ENCODE results near the gene PPARD. TPM values are rescaled to one million over a fixed set of nuclear protein-coding genes. Genes with fewer than 3 reads are reported as not detected.

The PPARD gene
- total RNA-seq, 2 experiments from 2014 or later, result 6.1 to 11.9 TPM

DNA sequence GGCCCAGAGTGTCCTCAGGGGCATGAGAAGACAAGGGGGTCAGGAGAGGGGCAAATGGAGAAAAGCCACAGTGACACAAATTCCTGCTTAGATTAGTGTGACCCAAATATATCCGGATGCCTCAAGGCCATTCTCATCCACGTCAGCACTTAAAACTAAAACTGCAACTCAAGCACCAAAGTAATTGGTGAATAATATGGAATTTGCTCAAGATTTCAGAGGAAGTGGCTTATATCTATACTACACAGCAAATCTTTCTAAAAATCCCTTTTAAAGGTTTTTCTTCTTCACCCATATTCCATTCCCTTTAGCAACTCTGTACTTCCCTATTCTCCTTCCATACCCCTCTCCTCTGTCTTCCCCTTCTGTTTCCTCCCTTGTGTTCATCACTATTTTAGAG, 29.6 kb upstream of the PPARD start:
- ChIA-PET CTCF (ENCODE audit: unreplicated experiment) (no interaction called here), POLR2A (interaction anchor here (0.9 kb wide), 1 partner anchor 15 kb away, joined by 3 read pairs; no protein-coding TSS in a partner anchor)
- BruUV-seq (replicated peaks), result no TSS peak
- TF ChIP-seq EZH2phosphoT487 (IDR thresholded peaks at IDR 0.05; ENCODE audit: borderline replicate concordance, low read depth, low read length), result no peak
- TF ChIP-seq, protein P1, sequence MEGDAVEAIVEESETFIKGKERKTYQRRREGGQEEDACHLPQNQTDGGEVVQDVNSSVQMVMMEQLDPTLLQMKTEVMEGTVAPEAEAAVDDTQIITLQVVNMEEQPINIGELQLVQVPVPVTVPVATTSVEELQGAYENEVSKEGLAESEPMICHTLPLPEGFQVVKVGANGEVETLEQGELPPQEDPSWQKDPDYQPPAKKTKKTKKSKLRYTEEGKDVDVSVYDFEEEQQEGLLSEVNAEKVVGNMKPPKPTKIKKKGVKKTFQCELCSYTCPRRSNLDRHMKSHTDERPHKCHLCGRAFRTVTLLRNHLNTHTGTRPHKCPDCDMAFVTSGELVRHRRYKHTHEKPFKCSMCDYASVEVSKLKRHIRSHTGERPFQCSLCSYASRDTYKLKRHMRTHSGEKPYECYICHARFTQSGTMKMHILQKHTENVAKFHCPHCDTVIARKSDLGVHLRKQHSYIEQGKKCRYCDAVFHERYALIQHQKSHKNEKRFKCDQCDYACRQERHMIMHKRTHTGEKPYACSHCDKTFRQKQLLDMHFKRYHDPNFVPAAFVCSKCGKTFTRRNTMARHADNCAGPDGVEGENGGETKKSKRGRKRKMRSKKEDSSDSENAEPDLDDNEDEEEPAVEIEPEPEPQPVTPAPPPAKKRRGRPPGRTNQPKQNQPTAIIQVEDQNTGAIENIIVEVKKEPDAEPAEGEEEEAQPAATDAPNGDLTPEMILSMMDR (conservative IDR thresholded peaks at IDR 0.05; ENCODE audit: low read length), result no peak
- Histone ChIP-seq H3K9me3 (ENCODE audit: low read length) (no peaks in the 10 kb centered on the region), H3K36me3 (ENCODE audit: insufficient read depth, low read length) (peaks cover 42% of the 10 kb centered on the region), H3K4me3 (ENCODE audit: low read depth, low read length, poor library complexity, severe bottlenecking) (no peak overlapping the region), H4K20me1 (ENCODE audit: insufficient read depth, low read length) (no peaks in the 10 kb centered on the region), H3K27ac (ENCODE audit: low read depth, low read length, poor library complexity, severe bottlenecking) (no peak overlapping the region), H2AFZ (ENCODE audit: low read length) (no peak overlapping the region), H3K9me2 (ENCODE audit: insufficient read depth, low read length) (no peaks in the 10 kb centered on the region), H3K4me2 (ENCODE audit: low read length) (peak overlapping the region; percentile 89; the same call in 1 of the 2 replicates), H3K79me2 (ENCODE audit: insufficient read depth, low read depth, low read length) (no peaks in the 10 kb centered on the region), H3K4me1 (ENCODE audit: insufficient read depth, low read length, poor library complexity, severe bottlenecking) (peaks cover 44% of the 10 kb centered on the region)
- DNase-seq (ENCODE audit: low spot score), result no peak
- intact Hi-C loops (cut with micrococcal nuclease; ENCODE audit: unreplicated experiment), result no loop called here

DNA sequence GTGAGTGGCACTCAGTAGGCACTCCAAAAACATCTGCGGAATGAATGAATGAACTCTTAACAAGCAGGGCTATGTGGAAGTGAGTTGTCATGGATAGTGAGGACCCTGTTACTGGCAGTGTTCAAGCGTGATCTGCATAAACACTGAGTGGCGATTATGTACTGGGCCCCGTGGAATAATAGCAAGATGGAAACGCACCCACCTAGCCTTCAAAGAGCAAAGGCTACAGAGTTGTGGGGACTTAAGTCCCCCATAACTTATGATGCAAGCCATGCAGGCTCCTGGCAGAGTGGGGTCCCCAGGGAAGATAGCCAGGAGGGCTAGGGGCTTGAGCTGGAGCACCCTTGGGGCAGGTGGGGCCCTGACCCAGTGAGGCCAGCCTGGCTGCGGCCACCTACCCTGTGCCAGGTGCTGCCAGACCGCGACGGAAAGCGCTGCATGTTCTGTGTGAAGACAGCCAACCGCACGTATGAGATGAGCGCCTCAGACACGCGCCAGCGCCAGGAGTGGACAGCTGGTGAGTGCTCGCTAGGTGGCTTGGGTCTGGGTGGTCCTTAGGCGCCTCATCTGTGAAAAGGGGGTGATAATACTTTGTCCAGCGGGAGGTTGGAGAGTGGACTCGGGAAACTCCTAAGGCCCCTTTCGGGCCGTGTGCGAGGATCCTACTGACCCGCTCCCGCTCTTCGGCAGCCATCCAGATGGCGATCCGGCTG, 24.7 kb upstream of the PPARD start:
- CTCF ChIA-PET (ENCODE audit: unreplicated experiment), result no interaction called here
- peaks cover 69% of the 10 kb centered on the region for H3K36me3 ChIP-seq (ENCODE audit: insufficient read depth, low read length)
- H3K79me2 ChIP-seq (ENCODE audit: insufficient read depth, low read depth, low read length), result no peaks in the 10 kb centered on the region
- H3K4me2 ChIP-seq (ENCODE audit: low read length), result no peak overlapping the region
- intact Hi-C loops (cut with micrococcal nuclease; ENCODE audit: unreplicated experiment), result no loop called here
- POLR2A ChIA-PET, result no interaction called here
- H3K4me1 ChIP-seq (ENCODE audit: insufficient read depth, low read length, poor library complexity, severe bottlenecking), result peaks cover 6% of the 10 kb centered on the region
- H3K27ac ChIP-seq (ENCODE audit: low read depth, low read length, poor library complexity, severe bottlenecking), result no peak overlapping the region
- H3K9me2 ChIP-seq (ENCODE audit: insufficient read depth, low read length), result no peaks in the 10 kb centered on the region
- TF ChIP-seq EZH2phosphoT487 (IDR thresholded peaks at IDR 0.05; ENCODE audit: borderline replicate concordance, low read depth, low read length), result no peak
- TF ChIP-seq, protein P1 (conservative IDR thresholded peaks at IDR 0.05; ENCODE audit: low read length), result no peak
- no peaks in the 10 kb centered on the region for H3K9me3 ChIP-seq (ENCODE audit: low read length)
- no TSS peak for BruUV-seq (replicated peaks)
- no peaks in the 10 kb centered on the region for H4K20me1 ChIP-seq (ENCODE audit: insufficient read depth, low read length)
- no peak for DNase-seq (ENCODE audit: low spot score)
- H2AFZ ChIP-seq (ENCODE audit: low read length), result no peak overlapping the region
- H3K4me3 ChIP-seq (ENCODE audit: low read depth, low read length, poor library complexity, severe bottlenecking), result no peak overlapping the region

All from OCI-LY7 (cell line).